Astrocyte of the spinal cord (primary cell): Measurements from ENCODE around the gene NBPF3.
"Not testable (repeated sequence)": the region's sequence is repeated elsewhere in the genome, so short reads cannot be mapped to it uniquely, and the experiment has no call there.

Experiments
- DNase-seq: peaks from one replicate; pipeline ENCODE4 v3.0.0; 2011; ENCODE audit warnings: low read depth, low spot score
- H3K4me3 ChIP-seq: 2 replicates; pipeline ENCODE4 v1.5.1; 2011; ENCODE audit warnings: low read depth, mild to moderate bottlenecking, low read length, moderate library complexity
- in situ Hi-C: cut with HindIII; loops from 2 replicates; pipeline ENCODE4 v1.10.0; 2017; ENCODE audit warnings: low sequenced_read_pairs
- TF ChIP-seq, protein P1 (sequence below): IDR thresholded peaks from 2 replicates; pipeline ENCODE4 v1.5.1; 2012; ENCODE audit warnings: low read depth, mild to moderate bottlenecking, low read length, inconsistent platforms

Gene NBPF3

DNA sequence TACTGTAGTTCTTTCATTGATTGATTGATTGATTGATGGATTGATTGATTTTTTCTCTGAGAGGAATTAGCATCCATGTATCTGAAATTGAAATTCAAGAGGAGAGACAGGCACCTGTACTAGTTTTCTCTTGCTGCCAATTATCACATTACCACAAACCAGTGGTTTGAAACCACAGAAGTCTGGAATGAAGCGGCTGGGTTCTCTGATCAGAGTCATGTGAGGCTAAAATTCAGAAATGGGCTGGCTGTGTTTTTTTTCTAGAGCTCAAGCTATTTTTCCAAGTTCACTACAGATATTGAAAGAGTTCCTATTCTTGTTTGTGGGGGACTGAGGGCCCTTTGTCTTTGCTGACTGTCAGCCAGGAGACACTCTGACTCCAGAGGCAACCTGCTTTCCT, 10.0 kb downstream of the NBPF3 start:
- in situ Hi-C loops: no loop called here
- DNase-seq: peak; percentile 36
- TF ChIP-seq, protein P1, sequence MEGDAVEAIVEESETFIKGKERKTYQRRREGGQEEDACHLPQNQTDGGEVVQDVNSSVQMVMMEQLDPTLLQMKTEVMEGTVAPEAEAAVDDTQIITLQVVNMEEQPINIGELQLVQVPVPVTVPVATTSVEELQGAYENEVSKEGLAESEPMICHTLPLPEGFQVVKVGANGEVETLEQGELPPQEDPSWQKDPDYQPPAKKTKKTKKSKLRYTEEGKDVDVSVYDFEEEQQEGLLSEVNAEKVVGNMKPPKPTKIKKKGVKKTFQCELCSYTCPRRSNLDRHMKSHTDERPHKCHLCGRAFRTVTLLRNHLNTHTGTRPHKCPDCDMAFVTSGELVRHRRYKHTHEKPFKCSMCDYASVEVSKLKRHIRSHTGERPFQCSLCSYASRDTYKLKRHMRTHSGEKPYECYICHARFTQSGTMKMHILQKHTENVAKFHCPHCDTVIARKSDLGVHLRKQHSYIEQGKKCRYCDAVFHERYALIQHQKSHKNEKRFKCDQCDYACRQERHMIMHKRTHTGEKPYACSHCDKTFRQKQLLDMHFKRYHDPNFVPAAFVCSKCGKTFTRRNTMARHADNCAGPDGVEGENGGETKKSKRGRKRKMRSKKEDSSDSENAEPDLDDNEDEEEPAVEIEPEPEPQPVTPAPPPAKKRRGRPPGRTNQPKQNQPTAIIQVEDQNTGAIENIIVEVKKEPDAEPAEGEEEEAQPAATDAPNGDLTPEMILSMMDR: no peak
- no peak overlapping the region for H3K4me3 ChIP-seq

DNA sequence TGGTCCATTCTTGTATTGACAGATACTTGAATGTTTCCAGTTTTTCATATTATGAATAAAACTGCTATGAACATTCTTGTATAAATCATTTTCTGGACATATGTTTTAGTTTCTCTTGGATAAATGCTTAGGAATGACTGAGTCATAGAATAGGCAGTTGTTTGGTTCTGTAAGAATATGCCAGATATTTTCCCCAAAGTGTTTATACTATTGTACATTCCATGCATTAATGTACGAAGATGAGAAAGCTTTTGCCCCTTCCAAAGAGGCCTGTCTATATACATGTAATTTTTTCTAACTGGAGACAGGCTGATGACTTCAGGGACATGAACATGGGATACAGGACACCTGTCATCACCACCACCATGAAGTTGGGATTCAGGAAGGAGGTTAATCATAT, 11.3 kb downstream of the NBPF3 start:
- TF ChIP-seq, protein P1: no peak
- H3K4me3 ChIP-seq: no peak overlapping the region
- in situ Hi-C loops: no loop called here
- peak; percentile 65 for DNase-seq

DNA sequence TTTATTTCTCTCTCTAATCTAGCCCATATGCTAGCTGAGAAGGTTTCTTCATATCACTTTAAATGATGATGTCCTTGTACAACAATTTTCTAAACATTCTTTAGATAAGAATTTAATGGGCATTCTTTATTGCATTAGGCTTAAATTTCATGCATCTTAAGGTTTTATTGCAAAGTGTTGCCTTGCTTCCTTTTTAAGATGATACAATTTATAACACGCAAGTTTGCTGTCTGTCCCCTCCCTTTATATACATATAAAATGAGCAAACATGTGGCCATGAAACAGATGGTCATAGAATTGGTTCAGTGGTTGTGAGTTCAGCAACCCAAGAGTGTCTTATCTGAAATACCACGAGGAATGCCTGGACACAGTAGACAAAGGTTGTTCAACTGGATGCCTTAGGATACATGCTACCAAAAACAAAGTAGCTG, 12.1 kb downstream of the NBPF3 start:
- TF ChIP-seq, protein P1: no peak
- H3K4me3 ChIP-seq: no peak overlapping the region
- DNase-seq: no peak
- in situ Hi-C loops: no loop called here

DNA sequence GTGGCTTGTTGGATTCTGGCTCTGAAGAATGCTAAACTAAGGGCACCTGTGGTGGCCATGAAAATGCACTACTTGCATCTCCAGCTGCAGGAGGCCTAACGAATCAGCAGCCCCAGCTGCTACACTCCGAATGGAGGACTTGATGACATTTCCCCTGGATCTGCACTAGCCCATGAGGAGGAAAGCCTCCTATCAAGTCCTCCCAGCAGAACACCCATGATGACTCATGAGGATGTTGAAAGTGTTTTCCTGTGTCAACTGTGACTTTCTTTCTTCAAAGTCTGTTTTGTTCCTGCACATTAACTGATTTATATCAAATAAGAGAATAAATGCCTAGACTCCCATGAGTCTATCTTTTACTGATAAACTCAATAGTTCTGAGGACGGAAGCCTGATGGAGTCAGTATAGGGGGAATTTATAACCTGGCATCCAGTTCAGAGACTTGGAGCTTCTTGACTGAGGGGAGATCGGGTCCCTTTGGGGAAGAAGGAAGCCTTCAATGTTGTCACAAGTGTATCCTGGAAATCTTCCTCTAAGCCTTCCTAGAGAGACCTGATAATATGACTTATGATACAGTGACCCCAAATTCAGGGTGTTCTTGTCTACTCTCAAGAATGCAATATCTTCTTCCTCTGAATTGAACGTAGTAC, 14.2 kb downstream of the NBPF3 start:
- peak; percentile 70 for DNase-seq
- H3K4me3 ChIP-seq, in situ Hi-C loops: not testable (repeated sequence)

DNA sequence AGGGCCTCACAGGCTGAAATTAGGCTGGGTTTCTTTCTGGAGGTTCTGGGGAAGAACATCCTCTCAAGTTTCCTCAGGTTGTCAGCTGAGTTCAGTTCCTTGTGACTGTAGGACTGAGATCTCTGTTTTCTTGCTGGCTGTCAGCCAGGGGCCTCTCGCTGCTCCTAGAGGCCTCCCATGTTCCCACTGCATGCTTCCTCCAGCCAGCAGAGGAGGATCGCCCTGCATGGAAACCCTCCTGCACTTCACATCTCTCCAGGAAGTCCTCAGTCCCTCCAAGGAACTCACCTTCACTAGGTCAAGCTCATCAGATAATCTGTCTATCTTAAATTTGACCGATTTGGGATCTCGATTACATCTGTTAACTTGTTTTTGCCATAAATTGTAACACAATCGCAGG, 15.0 kb downstream of the NBPF3 start:
- DNase-seq, H3K4me3 ChIP-seq, in situ Hi-C loops: not testable (repeated sequence)

DNA sequence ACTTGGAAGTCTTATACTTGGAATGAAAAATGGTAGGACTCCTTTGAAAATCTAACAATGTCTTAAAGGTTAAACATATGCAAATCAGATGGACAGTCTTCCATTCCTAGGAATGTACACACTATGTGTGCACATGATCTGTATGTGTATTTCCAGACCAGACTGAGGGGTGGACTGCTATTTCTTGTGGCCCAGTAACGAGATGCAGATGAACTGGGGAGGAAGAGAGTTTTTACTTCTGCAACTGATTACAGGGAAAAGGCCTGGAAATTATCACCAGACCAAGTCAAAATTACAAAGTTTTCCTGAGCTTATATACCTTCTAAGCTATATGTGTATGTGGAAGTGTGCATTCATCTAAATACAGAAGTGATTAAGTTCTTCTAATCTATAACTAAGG, 17.7 kb downstream of the NBPF3 start:
- in situ Hi-C loops: no loop called here
- TF ChIP-seq, protein P1: no peak
- H3K4me3 ChIP-seq: no peak overlapping the region
- no peak for DNase-seq

DNA sequence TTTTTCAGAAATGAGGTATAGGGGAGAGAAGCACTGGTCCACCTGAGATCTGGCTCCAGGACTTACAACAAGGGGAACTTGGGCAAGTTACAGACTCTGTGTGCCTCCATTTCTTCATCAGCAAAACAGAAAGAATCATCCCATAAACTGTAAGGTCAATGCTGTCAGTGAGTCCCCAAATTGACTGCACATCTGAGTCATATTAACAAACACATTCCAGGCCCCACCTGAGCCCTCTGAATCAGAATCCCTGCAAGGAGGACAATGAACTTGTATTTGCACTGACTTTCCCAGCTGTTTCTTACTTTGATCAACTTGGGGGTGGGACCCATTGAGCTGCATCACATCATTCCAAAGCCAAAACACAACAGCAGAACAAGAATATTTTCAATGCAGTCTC, 25.2 kb downstream of the NBPF3 start:
- DNase-seq, in situ Hi-C loops: not testable (repeated sequence)

DNA sequence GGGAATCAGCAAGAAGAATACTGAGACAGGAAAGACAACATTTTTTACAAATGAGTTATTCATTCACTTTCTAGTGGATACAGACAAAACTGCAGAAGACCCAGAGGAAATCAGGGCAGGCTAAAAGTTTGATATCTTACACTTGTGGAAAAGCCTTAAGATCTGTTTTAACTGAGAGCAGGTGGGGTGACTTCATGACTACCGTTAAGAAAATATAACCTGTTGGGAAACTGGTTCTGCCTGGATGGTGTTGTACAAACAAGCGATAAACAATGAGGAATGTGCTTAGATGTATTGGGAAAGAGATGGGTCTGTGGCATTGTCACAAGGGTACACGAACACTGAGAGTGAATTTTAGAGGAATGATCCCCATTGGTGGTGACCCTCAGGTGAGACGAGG, 28.0 kb downstream of the NBPF3 start:
- H3K4me3 ChIP-seq, DNase-seq, in situ Hi-C loops: not testable (repeated sequence)

More for the DNA sequence above, 25.2 kb downstream of the NBPF3 start:
- H3K4me3 ChIP-seq: not testable (repeated sequence)

DNA sequence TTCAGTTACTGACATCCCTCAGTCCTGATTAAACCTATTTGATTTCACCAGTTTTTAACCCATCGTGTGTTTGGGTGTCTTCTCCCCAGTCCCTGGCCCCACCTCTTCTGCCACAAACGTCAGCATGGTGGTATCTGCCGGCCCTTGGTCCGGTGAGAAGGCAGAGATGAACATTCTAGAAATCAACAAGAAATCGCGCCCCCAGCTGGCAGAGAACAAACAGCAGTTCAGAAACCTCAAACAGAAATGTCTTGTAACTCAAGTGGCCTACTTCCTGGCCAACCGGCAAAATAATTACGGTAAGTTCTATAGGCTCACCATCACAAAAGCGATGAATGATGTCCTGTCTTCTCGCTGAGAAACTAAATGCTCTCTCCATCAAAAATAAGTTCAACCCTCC, 28.7 kb downstream of the NBPF3 start:
- no peak for DNase-seq
- TF ChIP-seq, protein P1: peak; percentile 57
- in situ Hi-C loops: no loop called here
- no peak overlapping the region for H3K4me3 ChIP-seq
